HEK293T (cell line): ENCODE measurements around the gene THYN1.

Experiments
- FOXM1 ChIP-seq: fragments of 450-650 bp; IDR thresholded peaks from 2 replicates; pipeline ENCODE4 v1.6.1; 2017; ENCODE audit warnings: mild to moderate bottlenecking, borderline replicate concordance
- LEF1 ChIP-seq: fragments of 450-650 bp; IDR thresholded peaks from 2 replicates; pipeline ENCODE4 v1.6.1; 2017; ENCODE audit warnings: mild to moderate bottlenecking, borderline replicate concordance
- NFRKB ChIP-seq: fragments of 450-650 bp; IDR thresholded peaks from 2 replicates; pipeline ENCODE4 v1.6.1; 2016; ENCODE audit warnings: mild to moderate bottlenecking, moderate library complexity
- SUZ12 ChIP-seq: fragments of 450-650 bp; IDR thresholded peaks from 2 replicates; pipeline ENCODE4 v1.6.1; 2016; ENCODE audit warnings: mild to moderate bottlenecking

GRCh38 chr11:134273317-134273712, 20.2 kb upstream of the THYN1 start:
- TF ChIP-seq FOXM1 (no peak), NFRKB (no peak), SUZ12 (no peak), LEF1 (no peak)
